Fibroblast of lung (primary cell): ENCODE results near the gene STXBP6. TPM values are rescaled to one million over a fixed set of nuclear protein-coding genes. Genes with fewer than 3 reads are reported as not detected.
A peak's percentile ranks its signal among the peaks of the same experiment; 100 is the strongest.

Source experiments
- DNase-seq, 2 donors: peaks; one replicate each; pipeline versions ENCODE4 v3.0.0 to v3.0.0-alpha.2; 2010; ENCODE audit warnings: low read depth in 2 of 2
- H2AFZ ChIP-seq: 2 replicates; pipeline ENCODE4 v1.5.1; 2012; ENCODE audit warnings: low read length, control low read depth, inconsistent platforms
- H3K27ac ChIP-seq: 2 replicates; pipeline ENCODE4 v1.5.1; 2011; ENCODE audit warnings: low read length, control low read depth; ENCODE audit not compliant: insufficient read depth
- H3K27me3 ChIP-seq: 2 replicates; pipeline ENCODE4 v1.5.1; 2011; ENCODE audit warnings: mild to moderate bottlenecking, low read length; ENCODE audit not compliant: control insufficient read depth, insufficient read depth
- H3K36me3 ChIP-seq: 2 replicates; pipeline ENCODE4 v1.5.1; 2011; ENCODE audit warnings: low read length; ENCODE audit not compliant: control insufficient read depth, insufficient read depth
- H3K4me1 ChIP-seq: 2 replicates; pipeline ENCODE4 v1.5.1; 2011; ENCODE audit warnings: low read length; ENCODE audit not compliant: control insufficient read depth, insufficient read depth; ENCODE audit errors: extremely low read depth
- H3K4me2 ChIP-seq: 2 replicates; pipeline ENCODE4 v1.5.1; 2011; ENCODE audit warnings: low read length, control low read depth; ENCODE audit not compliant: insufficient read depth; ENCODE audit errors: extremely low read depth
- H3K4me3 ChIP-seq, 4 experiments: fragments of 200-600 bp in 1 of 4; sonication (generic) in 1 of 4; replicated peaks in 1 of 4; 2 replicates each; pipeline ENCODE4 v1.5.1; 2011 to 2016; ENCODE audit warnings: low read length in 4 of 4, low read depth in 3 of 4, mild to moderate bottlenecking in 3 of 4, control low read depth in 2 of 4, inconsistent platforms in 1 of 4, mixed read lengths in 1 of 4; ENCODE audit not compliant: insufficient read depth in 1 of 4; ENCODE audit errors: control extremely low read depth in 1 of 4
- H3K79me2 ChIP-seq: 2 replicates; pipeline ENCODE4 v1.5.1; 2012; ENCODE audit warnings: mild to moderate bottlenecking, low read length, inconsistent platforms; ENCODE audit not compliant: control insufficient read depth, insufficient read depth
- H3K9ac ChIP-seq: 2 replicates; pipeline ENCODE4 v1.5.1; 2011; ENCODE audit warnings: mild to moderate bottlenecking, low read length, control low read depth; ENCODE audit not compliant: insufficient read depth
- H3K9me3 ChIP-seq: 2 replicates; pipeline ENCODE4 v1.5.1; 2012; ENCODE audit warnings: low read depth, low read length; ENCODE audit not compliant: control insufficient read depth, insufficient read depth
- H4K20me1 ChIP-seq: 2 replicates; pipeline ENCODE4 v1.5.1; 2011; ENCODE audit warnings: low read length; ENCODE audit not compliant: control insufficient read depth, insufficient read depth; ENCODE audit errors: extremely low read depth
- CTCF ChIP-seq, 2 donors: IDR thresholded peaks in 1 of 2; conservative IDR thresholded peaks in 1 of 2; 1 replicate in 1 of 2; 2 replicates in 1 of 2; pipeline ENCODE4 v1.5.1; 2011 to 2012; ENCODE audit warnings: low read length in 2 of 2, control low read depth in 1 of 2, inconsistent platforms in 1 of 2, low read depth in 1 of 2, mild to moderate bottlenecking in 1 of 2
- EZH2 ChIP-seq: IDR thresholded peaks from 2 replicates; pipeline ENCODE4 v1.5.1; 2012; ENCODE audit warnings: low read length, control low read depth, mild to moderate bottlenecking; ENCODE audit errors: missing control alignments
- polyA plus RNA-seq, 2 donors: library from polyadenylated mRNA; depleted of rRNA in 1 of 2; stranded (reverse) in 1 of 2; unstranded in 1 of 2; fragments of >200 nt; gene quantifications; 2 replicates each; pipeline ENCODE4 v1.2.1, GENCODE V29; 2011 to 2012; ENCODE audit warnings: missing spikeins in 1 of 2
- total RNA-seq: library from RNA; depleted of rRNA; stranded (reverse); fragments of >200 nt; gene quantifications from 2 replicates; pipeline ENCODE4 v1.2.1, GENCODE V29; 2014

STXBP6 gene
- total and polyA plus RNA-seq, 2 donors (not counting 1 experiment from before 2014, with no cell fraction given): 4.5 to 17.8 TPM

- no peak overlapping the region for H2AFZ ChIP-seq
- peaks cover 4% of the 10 kb centered on the region for H3K4me1 ChIP-seq
- H3K27ac ChIP-seq: no peak overlapping the region
- no peaks in the 10 kb centered on the region for H3K79me2 ChIP-seq
- TF ChIP-seq EZH2 (no peak), CTCF (conservative IDR thresholded peaks at IDR 0.05 in 1 of 2, IDR thresholded peaks at IDR 0.05 in 1 of 2; ENCODE audit: low read depth in 1 of 2, low read length in 2 of 2) (no peak)
- H3K9ac ChIP-seq: no peak overlapping the region
- no peak overlapping the region for H3K4me3 ChIP-seq
- no peaks in the 10 kb centered on the region for H3K27me3 ChIP-seq
- no peaks in the 10 kb centered on the region for H3K36me3 ChIP-seq
- no peaks in the 10 kb centered on the region for H3K9me3 ChIP-seq
- no peak for DNase-seq
- no peaks in the 10 kb centered on the region for H4K20me1 ChIP-seq
- H3K4me2 ChIP-seq: no peak overlapping the region
Observed at GRCh38 chr14:25062022-25062321, 12.0 kb upstream of the STXBP6 start.

GRCh38 chr14:25056688-25057078 lies 6.7 kb upstream of the STXBP6 start:
- H3K27ac ChIP-seq: peak overlapping the region; percentile 55
- peaks cover 10% of the 10 kb centered on the region for H3K4me1 ChIP-seq
- H3K4me3 ChIP-seq: no peak overlapping the region
- no peak overlapping the region for H3K9ac ChIP-seq
- no peaks in the 10 kb centered on the region for H3K27me3 ChIP-seq
- H3K4me2 ChIP-seq: peak overlapping the region; percentile 28
- DNase-seq: peak; percentile 15 to 50
- no peaks in the 10 kb centered on the region for H3K9me3 ChIP-seq
- H4K20me1 ChIP-seq: no peaks in the 10 kb centered on the region
- H3K36me3 ChIP-seq: no peaks in the 10 kb centered on the region
- no peak overlapping the region for H2AFZ ChIP-seq
- no peaks in the 10 kb centered on the region for H3K79me2 ChIP-seq
- TF ChIP-seq EZH2: no peak
- no peak for TF ChIP-seq CTCF (conservative IDR thresholded peaks at IDR 0.05 in 1 of 2, IDR thresholded peaks at IDR 0.05 in 1 of 2; ENCODE audit: low read depth in 1 of 2, low read length in 2 of 2)

DNA sequence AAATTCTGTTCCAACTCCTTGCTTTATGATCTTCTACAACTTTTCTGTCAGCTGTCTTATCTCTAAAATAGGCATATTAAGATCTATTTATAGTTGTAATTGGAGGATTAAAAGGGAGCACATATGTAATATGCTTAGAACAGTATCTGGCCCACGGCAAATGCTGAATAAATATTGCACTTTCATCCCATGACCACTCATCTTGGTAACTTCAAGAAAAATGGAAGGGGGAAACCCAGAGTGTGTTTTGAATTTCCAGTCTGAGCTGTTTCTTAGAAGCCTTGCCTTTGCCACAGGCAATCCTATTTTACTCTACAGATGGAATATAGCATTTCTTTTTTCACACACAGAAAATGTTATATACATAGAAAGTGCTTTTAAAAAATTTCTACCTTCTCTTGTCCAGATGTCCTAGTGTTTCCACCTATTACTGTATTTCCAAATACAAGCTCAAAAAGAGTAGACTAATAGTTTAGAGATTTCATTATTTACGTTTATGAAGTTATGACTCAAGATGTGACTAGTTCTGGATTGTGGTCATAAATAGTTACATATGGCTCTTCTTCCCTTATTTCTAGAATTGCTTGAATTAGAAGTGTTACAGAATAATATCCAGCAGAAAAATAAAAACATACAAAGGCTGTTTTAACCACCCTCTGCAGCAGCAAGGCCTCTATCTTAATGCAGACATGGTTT lies 6.2 kb upstream of the STXBP6 start:
- peak; percentile 29 to 54 for DNase-seq
- peak overlapping the region; percentile 28 for H3K4me2 ChIP-seq
- no peaks in the 10 kb centered on the region for H4K20me1 ChIP-seq
- no peak overlapping the region for H3K9ac ChIP-seq
- H2AFZ ChIP-seq: no peak overlapping the region
- H3K79me2 ChIP-seq: no peaks in the 10 kb centered on the region
- H3K4me3 ChIP-seq: no peak overlapping the region
- H3K27me3 ChIP-seq: no peaks in the 10 kb centered on the region
- H3K27ac ChIP-seq: peak overlapping the region; percentile 55
- no peaks in the 10 kb centered on the region for H3K9me3 ChIP-seq
- H3K36me3 ChIP-seq: no peaks in the 10 kb centered on the region
- TF ChIP-seq EZH2 (no peak), CTCF (conservative IDR thresholded peaks at IDR 0.05 in 1 of 2, IDR thresholded peaks at IDR 0.05 in 1 of 2; ENCODE audit: low read depth in 1 of 2, low read length in 2 of 2) (no peak)
- H3K4me1 ChIP-seq: peaks cover 10% of the 10 kb centered on the region
